Transverse colon (tissue), 4 donors: Measurements from ENCODE around the gene TBC1D17.

ENCODE experiments used
- CTCF ChIP-seq, 5 experiments: fragments of 200-600 bp in 3 of 5; fragments of 450-650 bp in 2 of 5; sonication (generic) in 3 of 5; IDR thresholded peaks; 1 replicate in 2 of 5; 2 replicates in 3 of 5; pipeline ENCODE4 v1.5.1; 2016 to 2017; ENCODE audit warnings: antibody characterized with exemption in 5 of 5, inconsistent platforms in 3 of 5, mild to moderate bottlenecking in 2 of 5, moderate library complexity in 1 of 5
- POLR2A ChIP-seq: fragments of 450-650 bp; IDR thresholded peaks from one replicate; pipeline ENCODE4 v1.6.1; 2016; ENCODE audit warnings: antibody characterized with exemption, mild to moderate bottlenecking, moderate library complexity
- POLR2AphosphoS5 ChIP-seq, 3 donors: sonication (generic); formaldehyde crosslinking; IDR thresholded peaks; one replicate each; pipeline ENCODE4 v1.6.1; 2016; ENCODE audit warnings: antibody characterized with exemption in 3 of 3

GRCh38 chr19:49860336-49861102 is 17.0 kb upstream of the TBC1D17 start:
- TF ChIP-seq POLR2A (no peak), CTCF (IDR thresholded peaks at IDR 0.05) (no peak), POLR2AphosphoS5 (IDR thresholded peaks at IDR 0.05) (no peak)
